Measurements from ENCODE around the gene CD200R1. TPM values are rescaled to one million over a fixed set of nuclear protein-coding genes. Genes with fewer than 3 reads are reported as not detected.

CD200R1 gene
- total and polyA plus RNA-seq, 2 donors (not counting 1 experiment from before 2014, with no cell fraction given): 3.6 to 3.7 TPM

GRCh38 chr3:112963683-112964082 is 11.2 kb downstream of the CD200R1 start:
- H3K27ac Mint-ChIP-seq: no peak overlapping the region
- TF ChIP-seq EZH2 (IDR thresholded peaks at IDR 0.05; ENCODE audit: borderline replicate concordance, insufficient read depth, low read depth, low read length, poor library complexity, severe bottlenecking): no peak
- TF ChIP-seq CTCF (IDR thresholded peaks at IDR 0.05): no peak
- Histone ChIP-seq H3K4me2 (replicated peaks; ENCODE audit: low read depth, low read length, poor library complexity, severe bottlenecking) (no peak overlapping the region), H3K79me2 (ENCODE audit: control insufficient read depth, insufficient read depth, low read length) (peaks cover 4% of the 10 kb centered on the region), H3K36me3 (replicated peaks in 1 of 2; ENCODE audit: control extremely low read depth in 1 of 2, control insufficient read depth in 1 of 2, extremely low read depth in 1 of 2, insufficient read depth in 2 of 2, low read length in 1 of 2) (no peaks in the 10 kb centered on the region), H3K9ac (ENCODE audit: low read length) (no peak overlapping the region), H2AFZ (ENCODE audit: insufficient read depth, low read depth, low read length, poor library complexity, severe bottlenecking) (no peak overlapping the region), H3K9me3 (ENCODE audit: control extremely low read depth in 1 of 3, control insufficient read depth in 2 of 3, insufficient read depth in 1 of 3, low read length in 2 of 3) (peaks cover 1 to 15% (median 9%) of the 10 kb centered on the region in 3 donors), H3K27ac (ENCODE audit: low read length in 2 of 2) (no peak overlapping the region), H3K4me3 (ENCODE audit: control extremely low read depth in 1 of 5, extremely low read depth in 1 of 5, insufficient read depth in 1 of 5, low read depth in 2 of 5, low read length in 4 of 5) (no peak overlapping the region), H3K4me1 (ENCODE audit: control insufficient read depth in 2 of 2, insufficient read depth in 2 of 2, low read length in 2 of 2) (peaks cover 19 to 20% of the 10 kb centered on the region in 2 donors), H3K27me3 (replicated peaks in 1 of 4; ENCODE audit: control extremely low read depth in 1 of 4, control insufficient read depth in 3 of 4, insufficient read depth in 4 of 4, low read length in 3 of 4) (no peaks in the 10 kb centered on the region), H4K20me1 (ENCODE audit: control insufficient read depth, insufficient read depth, low read length, poor library complexity, severe bottlenecking) (no peaks in the 10 kb centered on the region)
- no peak for ATAC-seq (ENCODE audit: low read depth)
- intact Hi-C loops (cut with micrococcal nuclease): no loop called here
- peaks cover 46% of the 10 kb centered on the region for H3K4me1 Mint-ChIP-seq
- POLR2A ChIA-PET: no interaction called here
- DNase-seq: no peak
- H3K27me3 Mint-ChIP-seq: no peaks in the 10 kb centered on the region
- CTCF ChIA-PET: no interaction called here
- peaks cover 11% of the 10 kb centered on the region for H3K9me3 Mint-ChIP-seq (ENCODE audit: insufficient read depth)
- no peak overlapping the region for H3K4me3 Mint-ChIP-seq

- Histone ChIP-seq H3K4me3 (ENCODE audit: control extremely low read depth in 1 of 5, extremely low read depth in 1 of 5, insufficient read depth in 1 of 5, low read depth in 2 of 5, low read length in 4 of 5) (peak overlapping the region in 3 of 5 experiments; percentile 6 to 21 (median 8)), H3K79me2 (ENCODE audit: control insufficient read depth, insufficient read depth, low read length) (peaks cover 4% of the 10 kb centered on the region), H3K4me2 (replicated peaks; ENCODE audit: low read depth, low read length, poor library complexity, severe bottlenecking) (peak overlapping the region; percentile 32), H3K9me3 (ENCODE audit: control extremely low read depth in 1 of 3, control insufficient read depth in 2 of 3, insufficient read depth in 1 of 3, low read length in 2 of 3) (peaks cover 1 to 25% (median 13%) of the 10 kb centered on the region in 3 donors), H3K9ac (ENCODE audit: low read length) (no peak overlapping the region), H3K27me3 (replicated peaks in 1 of 4; ENCODE audit: control extremely low read depth in 1 of 4, control insufficient read depth in 3 of 4, insufficient read depth in 4 of 4, low read length in 3 of 4) (no peaks in the 10 kb centered on the region), H2AFZ (ENCODE audit: insufficient read depth, low read depth, low read length, poor library complexity, severe bottlenecking) (no peak overlapping the region), H4K20me1 (ENCODE audit: control insufficient read depth, insufficient read depth, low read length, poor library complexity, severe bottlenecking) (no peaks in the 10 kb centered on the region), H3K27ac (ENCODE audit: low read length in 2 of 2) (no peak overlapping the region), H3K4me1 (ENCODE audit: control insufficient read depth in 2 of 2, insufficient read depth in 2 of 2, low read length in 2 of 2) (peaks cover 2 to 4% of the 10 kb centered on the region in 2 donors), H3K36me3 (replicated peaks in 1 of 2; ENCODE audit: control extremely low read depth in 1 of 2, control insufficient read depth in 1 of 2, extremely low read depth in 1 of 2, insufficient read depth in 2 of 2, low read length in 1 of 2) (no peaks in the 10 kb centered on the region)
- ChIA-PET POLR2A (interaction anchor here (1.0 kb wide), 1 partner anchor 14 kb away, joined by 3 read pairs; no protein-coding TSS in a partner anchor), CTCF (interaction anchor here (1.0 kb wide), 1 partner anchor 224 kb away, joined by 3 read pairs; no protein-coding TSS in a partner anchor)
- DNase-seq (no peak), ATAC-seq (ENCODE audit: low read depth) (no peak)
- Mint-ChIP-seq H3K9me3 (ENCODE audit: insufficient read depth) (peaks cover 16% of the 10 kb centered on the region), H3K27me3 (no peaks in the 10 kb centered on the region), H3K4me3 (peak overlapping the region; percentile 73), H3K4me1 (peaks cover 22% of the 10 kb centered on the region), H3K27ac (peak overlapping the region; percentile 33)
- intact Hi-C loops (cut with micrococcal nuclease): no loop called here
- TF ChIP-seq CTCF (IDR thresholded peaks at IDR 0.05) (no peak), EZH2 (IDR thresholded peaks at IDR 0.05; ENCODE audit: borderline replicate concordance, insufficient read depth, low read depth, low read length, poor library complexity, severe bottlenecking) (no peak)
- 42% methylated on average over 2 of the region's 6 CpGs for WGBS (ENCODE audit: insufficient coverage)
Measured at GRCh38 chr3:112958811-112959560, 15.9 kb downstream of the CD200R1 start.
